HL-60 (cell line): ENCODE measurements around the gene PRDM16.

Source experiments
- CTCF ChIP-seq: IDR thresholded peaks from one replicate; pipeline ENCODE4 v1.5.1; 2011; ENCODE audit warnings: low read length, control low read depth, inconsistent platforms; ENCODE audit not compliant: insufficient read depth
- GABPA ChIP-seq: IDR thresholded peaks from 2 replicates; pipeline ENCODE4 v1.6.1; 2012; ENCODE audit warnings: low read depth
- POLR2AphosphoS5 ChIP-seq: IDR thresholded peaks from 2 replicates; pipeline ENCODE4 v1.6.1; 2012; ENCODE audit warnings: low read depth

GRCh38 chr1:3405491-3405890 lies 336.5 kb downstream of the PRDM16 start:
- TF ChIP-seq CTCF (no peak), POLR2AphosphoS5 (no peak), GABPA (no peak)
